GM21825 (cell line): ENCODE data around the gene ZCCHC7.
"Not testable (repeated sequence)": the region's sequence is repeated elsewhere in the genome, so short reads cannot be mapped to it uniquely, and the experiment has no call there.

ENCODE experiments used
- ATAC-seq: cut with Tn5 transposase; IDR thresholded peaks from one replicate; pipeline ENCODE4 v1.9.1; 2021; ENCODE audit warnings: mild to moderate bottlenecking, moderate library complexity; ENCODE audit not compliant: unreplicated experiment

ZCCHC7 gene

DNA sequence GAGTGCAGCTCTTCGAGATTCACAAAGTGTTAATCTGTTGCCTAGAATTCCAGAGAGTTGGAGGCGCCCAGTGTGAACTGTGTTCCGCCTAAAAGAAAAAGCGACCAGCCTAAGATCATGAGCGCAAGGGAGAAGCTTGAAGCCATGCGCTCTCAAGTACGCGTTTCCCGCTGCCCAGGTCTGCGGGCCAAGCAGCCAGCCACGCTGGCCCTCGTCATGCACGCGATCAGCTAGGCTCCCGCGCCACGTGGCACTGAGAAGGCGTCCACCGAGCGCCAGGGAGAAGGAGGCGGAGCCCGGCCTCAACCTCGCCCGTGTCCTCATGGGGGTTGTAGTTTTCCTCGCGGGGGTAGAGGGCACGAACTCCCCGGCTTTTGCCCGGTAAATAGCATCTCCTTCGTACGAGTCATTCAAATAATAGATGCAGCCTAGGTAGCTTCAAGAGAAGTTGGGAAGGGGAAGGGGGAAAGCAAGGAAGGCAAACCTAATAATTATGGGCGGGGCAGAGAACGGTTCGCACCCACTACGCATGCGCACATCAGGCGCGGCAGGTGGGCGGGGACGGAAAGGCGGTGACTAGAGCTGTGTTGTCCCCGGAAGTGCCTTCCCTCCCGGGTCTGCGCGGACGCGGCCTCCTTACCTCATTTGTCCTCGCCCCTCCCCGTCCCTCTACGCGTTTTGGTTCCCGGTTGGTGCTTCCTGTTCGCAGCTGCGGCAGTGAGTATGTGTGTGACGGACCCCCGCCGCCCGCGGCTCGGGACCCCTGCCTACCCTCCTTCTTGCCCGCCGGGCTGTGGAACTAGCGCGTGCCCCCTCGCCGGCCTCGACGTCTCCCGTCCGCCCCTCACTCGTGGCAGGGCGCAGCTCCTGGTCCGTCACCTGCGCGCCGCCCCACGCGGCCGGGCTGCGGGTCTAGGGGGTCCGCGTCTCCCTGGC is at the start of gene ZCCHC7:
Gene ZCCHC7, plus strand, starts transcription at position 668 of the 936 bp plus-strand sequence.
- ATAC-seq = peak; percentile 94

GRCh38 chr9:37074790-37075189 is 45.6 kb upstream of the ZCCHC7 start:
- not testable (repeated sequence) for ATAC-seq

- peak; percentile 82 for ATAC-seq
Observed at GRCh38 chr9:37079370-37080164, 40.8 kb upstream of the ZCCHC7 start.

- ATAC-seq = peak; percentile 15
Observed at GRCh38 chr9:37080165-37080628, 40.2 kb upstream of the ZCCHC7 start.

GRCh38 chr9:37081507-37081906 is 38.9 kb upstream of the ZCCHC7 start:
- not testable (repeated sequence) for ATAC-seq

DNA sequence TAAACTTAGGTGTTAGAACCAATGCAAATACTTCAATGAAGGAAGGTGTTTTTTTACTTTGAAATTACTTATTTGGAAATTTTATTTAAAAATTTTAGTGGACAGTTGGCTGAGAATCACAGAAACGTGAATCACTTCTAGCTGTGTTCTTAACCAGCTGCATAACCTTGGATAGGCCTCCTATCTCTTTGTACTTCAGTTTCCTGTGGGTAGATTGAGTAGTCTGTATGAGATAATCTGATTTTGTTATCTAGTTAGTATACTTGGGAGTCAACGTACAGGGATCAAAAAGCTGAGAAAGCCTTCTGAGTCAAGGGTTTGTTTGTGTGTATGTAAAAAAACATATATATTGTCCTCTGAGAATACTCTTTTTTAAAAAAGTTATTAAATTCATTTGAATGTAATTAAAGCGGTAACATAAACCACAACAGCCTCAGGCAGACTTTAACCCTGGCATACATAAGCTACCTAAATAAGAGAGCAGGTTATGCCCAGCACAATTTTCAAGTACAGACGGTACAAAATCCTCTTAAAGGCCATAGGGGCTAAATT is 38.1 kb upstream of the ZCCHC7 start:
- no peak for ATAC-seq

- ATAC-seq = no peak
Observed at GRCh38 chr9:37083654-37084053, 36.7 kb upstream of the ZCCHC7 start.

DNA sequence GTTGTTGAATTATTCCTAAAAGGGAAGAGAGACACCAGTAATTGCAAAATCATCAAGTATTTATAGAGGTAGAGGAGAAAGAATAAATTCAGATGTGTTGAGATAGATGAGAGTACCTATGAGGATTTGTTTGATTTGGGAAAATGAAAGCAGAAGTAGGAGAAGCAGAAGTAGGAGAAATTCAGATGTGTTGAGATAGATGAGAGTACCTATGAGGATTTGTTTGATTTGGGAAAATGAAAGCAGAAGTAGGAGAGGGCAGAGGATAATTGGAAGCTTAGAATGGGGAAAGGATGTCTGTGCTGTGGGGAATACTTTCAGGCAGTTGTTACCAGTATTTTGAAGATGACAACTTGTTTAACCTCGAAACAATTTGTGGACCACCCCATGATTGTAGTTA is 35.1 kb upstream of the ZCCHC7 start:
- ATAC-seq = no peak

- ATAC-seq = not testable (repeated sequence)
Observed at GRCh38 chr9:37092714-37093295, 27.6 kb upstream of the ZCCHC7 start.

DNA sequence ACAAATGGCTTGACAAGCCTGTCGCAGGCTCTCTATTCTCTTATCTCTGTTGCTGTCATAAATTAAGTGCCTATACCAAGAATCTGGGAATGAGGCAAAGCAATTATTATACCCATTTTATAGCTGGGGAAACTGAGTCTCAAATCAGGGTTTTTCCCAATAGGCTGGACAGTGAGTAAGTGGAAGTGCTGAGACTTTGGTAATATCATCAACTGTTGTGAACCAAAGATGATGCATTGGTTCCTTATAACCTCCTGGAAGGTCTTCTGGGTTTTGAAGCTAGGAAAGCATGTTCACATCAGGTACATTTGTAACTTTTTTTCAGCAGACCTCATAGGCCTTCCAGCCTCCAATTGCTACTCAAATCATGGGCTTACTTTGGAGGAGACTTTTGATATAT is 25.6 kb upstream of the ZCCHC7 start:
- no peak for ATAC-seq

DNA sequence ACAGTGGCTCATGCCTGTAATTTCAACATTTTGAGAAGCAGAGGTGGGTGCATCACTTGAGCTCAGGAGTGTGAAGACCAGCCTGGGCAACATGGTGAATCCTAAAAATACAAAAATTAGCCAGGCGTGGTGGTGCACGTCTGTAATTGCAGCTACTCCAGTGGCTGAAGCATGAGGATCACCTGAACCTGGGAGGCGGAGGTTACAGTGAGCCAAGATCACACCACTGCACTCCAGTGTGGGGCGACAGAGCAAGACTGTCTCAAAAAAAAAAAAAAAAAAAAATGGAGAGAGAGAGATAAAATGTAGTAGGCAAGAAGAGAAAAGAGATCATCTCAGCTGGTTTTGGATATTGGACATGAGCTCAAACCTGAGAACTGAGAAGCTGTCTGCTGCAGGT is 23.7 kb upstream of the ZCCHC7 start:
- no peak for ATAC-seq

GRCh38 chr9:37097294-37097693 is 23.1 kb upstream of the ZCCHC7 start:
- no peak for ATAC-seq

GRCh38 chr9:37100327-37100726 is 20.0 kb upstream of the ZCCHC7 start:
- no peak for ATAC-seq

DNA sequence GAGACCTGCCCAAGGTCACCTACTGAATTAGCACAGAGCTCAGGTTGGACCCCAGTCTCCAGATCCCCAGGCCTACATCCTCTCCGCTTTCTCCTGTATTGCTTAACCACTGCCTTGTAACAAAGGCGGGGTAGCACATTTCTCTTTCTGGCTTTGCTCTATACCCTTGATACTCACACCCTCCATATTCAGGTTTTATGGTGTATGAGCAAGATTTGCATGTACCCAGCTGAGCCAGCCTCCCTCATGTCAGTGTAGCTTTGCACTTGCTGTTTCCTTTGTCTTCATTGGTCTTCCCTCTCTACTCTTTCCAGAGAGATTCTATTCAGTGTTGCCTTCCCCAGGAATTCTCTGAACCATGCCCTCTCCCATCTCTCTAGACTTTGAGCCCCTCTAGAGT is 19.6 kb upstream of the ZCCHC7 start:
- peak; percentile 54 for ATAC-seq

DNA sequence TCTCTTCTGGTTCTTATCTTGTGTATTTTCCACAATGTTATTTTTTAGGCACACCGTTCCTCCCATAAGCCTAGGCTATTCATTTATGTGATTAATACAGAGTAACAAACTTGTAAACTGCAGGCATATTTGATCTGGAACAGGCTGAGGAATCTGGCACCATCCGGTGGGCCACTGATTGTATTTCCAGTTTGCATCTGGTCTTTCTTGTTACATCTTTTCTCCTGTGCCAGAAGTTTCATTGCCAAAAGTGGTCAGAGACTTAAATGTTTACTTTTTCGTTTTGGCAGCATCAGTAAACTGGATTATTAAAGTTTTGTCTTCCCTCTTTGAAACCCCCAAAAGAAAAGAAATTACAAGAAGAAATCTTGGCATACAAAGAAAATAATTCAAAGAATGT is 17.9 kb upstream of the ZCCHC7 start:
- no peak for ATAC-seq

GRCh38 chr9:37104183-37104889 is 16.0 kb upstream of the ZCCHC7 start:
- ATAC-seq = no peak

DNA sequence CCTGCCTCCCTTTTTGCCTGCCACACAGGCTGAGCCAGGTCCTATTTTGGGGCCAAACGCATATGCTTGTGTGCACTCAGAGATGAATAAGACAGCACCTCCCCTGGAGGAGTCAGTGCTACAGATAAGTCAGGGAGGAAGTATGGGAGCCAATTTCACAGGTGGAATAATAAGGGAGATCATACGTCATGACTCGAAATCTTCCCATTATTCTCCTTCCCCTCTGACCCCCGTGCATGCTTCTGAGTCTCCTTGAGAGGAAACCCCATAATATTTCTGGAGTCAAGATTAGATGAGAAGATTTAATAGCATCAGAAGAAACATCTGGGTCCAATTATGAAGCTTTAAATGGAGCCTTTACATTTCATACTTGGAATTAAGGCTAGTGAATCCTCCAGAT is 15.1 kb upstream of the ZCCHC7 start:
- no peak for ATAC-seq

DNA sequence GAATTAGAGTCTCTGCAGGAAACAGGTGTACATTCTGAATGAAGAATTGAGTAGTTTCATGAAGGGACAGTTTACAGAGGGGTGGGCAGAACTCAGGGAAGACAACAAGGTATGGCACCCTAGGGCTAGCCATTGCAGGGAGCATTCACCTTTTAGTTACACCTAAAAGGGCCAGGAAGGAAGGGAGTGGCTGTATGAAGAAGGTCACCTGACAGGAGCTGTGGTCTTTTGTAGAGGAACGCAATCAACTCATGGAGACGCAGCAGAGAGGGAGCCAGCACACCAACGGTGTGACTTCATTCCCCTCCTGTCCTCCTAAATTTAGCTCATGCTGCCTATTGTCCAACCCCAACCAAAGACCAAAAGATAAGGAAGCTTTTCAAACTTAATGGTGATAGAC is 12.7 kb upstream of the ZCCHC7 start:
- no peak for ATAC-seq

GRCh38 chr9:37114442-37114841 is 5.9 kb upstream of the ZCCHC7 start:
- ATAC-seq = not testable (repeated sequence)

GRCh38 chr9:37117956-37118355 is 2.4 kb upstream of the ZCCHC7 start:
- ATAC-seq = no peak
